Measurements from ENCODE around the gene GPR63. TPM values are rescaled to one million over a fixed set of nuclear protein-coding genes. Genes with fewer than 3 reads are reported as not detected.

Gene GPR63
- total and polyA plus RNA-seq, 2 donors (not counting 3 experiments of a cell fraction or from before 2014, with no cell fraction given), result 0.06 to 0.13 TPM

- no peak for DNase-seq (ENCODE audit: low read depth, low spot score)
- Histone ChIP-seq H3K4me3 (replicated peaks in 1 of 3; ENCODE audit: insufficient read depth in 1 of 3, low read depth in 1 of 3, low read length in 3 of 3) (no peak overlapping the region), H3K9me3 (replicated peaks; ENCODE audit: control insufficient read depth, insufficient read depth, low read length) (no peaks in the 10 kb centered on the region), H3K27ac (ENCODE audit: insufficient read depth, low read depth, low read length) (no peak overlapping the region), H3K36me3 (ENCODE audit: control insufficient read depth in 2 of 2, extremely low read depth in 1 of 2, insufficient read depth in 2 of 2, low read length in 2 of 2) (no peaks in the 10 kb centered on the region), H3K9ac (replicated peaks; ENCODE audit: extremely low read depth, insufficient read depth, low read length) (no peak overlapping the region), H3K79me2 (ENCODE audit: control insufficient read depth, insufficient read depth, low read length) (no peaks in the 10 kb centered on the region), H3K4me2 (ENCODE audit: insufficient read depth, low read length) (no peak overlapping the region), H3K4me1 (ENCODE audit: control insufficient read depth, extremely low read depth, insufficient read depth, low read length) (no peaks in the 10 kb centered on the region), H4K20me1 (replicated peaks; ENCODE audit: control insufficient read depth, extremely low read depth, insufficient read depth, low read length) (no peaks in the 10 kb centered on the region), H3K9me1 (replicated peaks; ENCODE audit: control insufficient read depth, extremely low read depth, insufficient read depth, low read length) (no peaks in the 10 kb centered on the region), H3K27me3 (ENCODE audit: control insufficient read depth in 2 of 2, insufficient read depth in 2 of 2, low read length in 2 of 2) (no peaks in the 10 kb centered on the region), H2AFZ (ENCODE audit: low read depth, low read length) (no peak overlapping the region)
- intact Hi-C loops (cut with micrococcal nuclease), result no loop called here
- dilution Hi-C loops (cut with MboI; ENCODE audit: extremely low pct_ligation_motif_present, low sequenced_read_pairs), result no loop called here
- CTCF ChIA-PET, result no interaction called here
- no peak for FAIRE-seq
- POLR2A ChIA-PET, result no interaction called here
- TF ChIP-seq, protein P1, sequence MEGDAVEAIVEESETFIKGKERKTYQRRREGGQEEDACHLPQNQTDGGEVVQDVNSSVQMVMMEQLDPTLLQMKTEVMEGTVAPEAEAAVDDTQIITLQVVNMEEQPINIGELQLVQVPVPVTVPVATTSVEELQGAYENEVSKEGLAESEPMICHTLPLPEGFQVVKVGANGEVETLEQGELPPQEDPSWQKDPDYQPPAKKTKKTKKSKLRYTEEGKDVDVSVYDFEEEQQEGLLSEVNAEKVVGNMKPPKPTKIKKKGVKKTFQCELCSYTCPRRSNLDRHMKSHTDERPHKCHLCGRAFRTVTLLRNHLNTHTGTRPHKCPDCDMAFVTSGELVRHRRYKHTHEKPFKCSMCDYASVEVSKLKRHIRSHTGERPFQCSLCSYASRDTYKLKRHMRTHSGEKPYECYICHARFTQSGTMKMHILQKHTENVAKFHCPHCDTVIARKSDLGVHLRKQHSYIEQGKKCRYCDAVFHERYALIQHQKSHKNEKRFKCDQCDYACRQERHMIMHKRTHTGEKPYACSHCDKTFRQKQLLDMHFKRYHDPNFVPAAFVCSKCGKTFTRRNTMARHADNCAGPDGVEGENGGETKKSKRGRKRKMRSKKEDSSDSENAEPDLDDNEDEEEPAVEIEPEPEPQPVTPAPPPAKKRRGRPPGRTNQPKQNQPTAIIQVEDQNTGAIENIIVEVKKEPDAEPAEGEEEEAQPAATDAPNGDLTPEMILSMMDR (IDR thresholded peaks at IDR 0.05; ENCODE audit: extremely low read depth in 1 of 2, insufficient read depth in 1 of 2, low read depth in 1 of 2, low read length in 2 of 2), result no peak
- no peak for TF ChIP-seq FOS (IDR thresholded peaks at IDR 0.05; ENCODE audit: borderline replicate concordance, insufficient read depth, low read length)
- no peak for TF ChIP-seq JUN (IDR thresholded peaks at IDR 0.05; ENCODE audit: borderline replicate concordance, insufficient read depth, insufficient read length, low read depth)
- no TSS peak for BruUV-seq (replicated peaks)
Observed at GRCh38 chr6:96849615-96850014, 12.3 kb upstream of the GPR63 start.

DNA sequence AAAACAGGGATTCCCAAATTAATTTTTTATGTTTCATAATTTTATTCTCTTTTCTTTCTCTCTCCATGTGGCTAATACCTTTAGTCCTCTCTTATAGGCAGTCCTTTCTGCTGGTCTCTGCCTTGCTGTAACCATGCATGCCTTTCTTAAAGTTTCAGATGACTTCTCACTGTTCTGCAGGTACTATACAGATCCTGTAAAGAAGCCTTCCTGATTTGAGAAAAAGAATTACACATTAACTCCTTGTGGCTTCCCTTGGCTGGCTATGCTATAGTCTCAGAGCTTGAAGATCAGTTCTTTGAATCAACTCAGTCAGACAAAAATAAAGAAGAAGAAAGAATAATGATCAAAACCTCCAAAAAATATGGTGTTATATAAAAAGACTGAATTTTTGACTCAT, 7.3 kb upstream of the GPR63 start:
- dilution Hi-C loops (cut with MboI; ENCODE audit: extremely low pct_ligation_motif_present, low sequenced_read_pairs) (no loop called here), intact Hi-C loops (cut with micrococcal nuclease) (no loop called here)
- H3K9me3 ChIP-seq (replicated peaks; ENCODE audit: control insufficient read depth, insufficient read depth, low read length), result no peaks in the 10 kb centered on the region
- H3K27ac ChIP-seq (ENCODE audit: insufficient read depth, low read depth, low read length), result no peak overlapping the region
- no peak for FAIRE-seq
- no TSS peak for BruUV-seq (replicated peaks)
- no peak overlapping the region for H3K4me2 ChIP-seq (ENCODE audit: insufficient read depth, low read length)
- no peak for DNase-seq (ENCODE audit: low read depth, low spot score)
- H3K4me1 ChIP-seq (ENCODE audit: control insufficient read depth, extremely low read depth, insufficient read depth, low read length), result no peaks in the 10 kb centered on the region
- ChIA-PET CTCF (no interaction called here), POLR2A (no interaction called here)
- H3K9ac ChIP-seq (replicated peaks; ENCODE audit: extremely low read depth, insufficient read depth, low read length), result no peak overlapping the region
- TF ChIP-seq MYC (IDR thresholded peaks at IDR 0.05; ENCODE audit: low read depth, low read length), result no peak
- no peak overlapping the region for H2AFZ ChIP-seq (ENCODE audit: low read depth, low read length)
- H3K4me3 ChIP-seq (replicated peaks in 1 of 3; ENCODE audit: insufficient read depth in 1 of 3, low read depth in 1 of 3, low read length in 3 of 3), result no peak overlapping the region
- no peaks in the 10 kb centered on the region for H3K36me3 ChIP-seq (ENCODE audit: control insufficient read depth in 2 of 2, extremely low read depth in 1 of 2, insufficient read depth in 2 of 2, low read length in 2 of 2)
- no peaks in the 10 kb centered on the region for H3K79me2 ChIP-seq (ENCODE audit: control insufficient read depth, insufficient read depth, low read length)
- no peaks in the 10 kb centered on the region for H3K9me1 ChIP-seq (replicated peaks; ENCODE audit: control insufficient read depth, extremely low read depth, insufficient read depth, low read length)
- H3K27me3 ChIP-seq (ENCODE audit: control insufficient read depth in 2 of 2, insufficient read depth in 2 of 2, low read length in 2 of 2), result peaks cover 0 to 7% of the 10 kb centered on the region in 2 experiments
- no peaks in the 10 kb centered on the region for H4K20me1 ChIP-seq (replicated peaks; ENCODE audit: control insufficient read depth, extremely low read depth, insufficient read depth, low read length)
